ENCODE measurements around the gene MAP1LC3A. TPM values are rescaled to one million over a fixed set of nuclear protein-coding genes. Genes with fewer than 3 reads are reported as not detected.

MAP1LC3A gene
- total RNA-seq, 1 experiment from 2014 or later = 25.9 TPM

- H2AK5ac ChIP-seq (ENCODE audit: insufficient read length, low read length) = no peak overlapping the region
- H3K27ac ChIP-seq (ENCODE audit: insufficient read length, low read depth, low read length) = no peak overlapping the region
Measured at GRCh38 chr20:34557936-34558319, 590 bp upstream of the MAP1LC3A start.

More at GRCh38 chr20:34557936-34558319, 590 bp upstream of the MAP1LC3A start:
- Histone ChIP-seq H3K4me1 (ENCODE audit: insufficient read depth, low read length) (no peaks in the 10 kb centered on the region), H3K79me1 (ENCODE audit: insufficient read depth, low read depth, low read length, poor library complexity, severe bottlenecking) (no peaks in the 10 kb centered on the region), H3K23me2 (ENCODE audit: insufficient read length, low read depth, low read length, poor library complexity, severe bottlenecking) (peaks cover 4% of the 10 kb centered on the region), H2BK20ac (ENCODE audit: low read depth, low read length, poor library complexity, severe bottlenecking) (no peak overlapping the region), H2BK5ac (ENCODE audit: insufficient read length, low read length) (no peak overlapping the region), H4K8ac (replicated peaks; ENCODE audit: insufficient read length, low read depth, low read length) (no peak overlapping the region), H3K9me3 (ENCODE audit: control insufficient read depth, low read depth, low read length) (no peaks in the 10 kb centered on the region), H3K79me2 (ENCODE audit: insufficient read depth, low read length) (no peaks in the 10 kb centered on the region), H2BK15ac (ENCODE audit: low read depth, low read length) (no peak overlapping the region), H3T11ph (ENCODE audit: low read length) (no peak overlapping the region), H3K9ac (ENCODE audit: extremely low read depth, insufficient read length, low read length) (peak overlapping the region; percentile 27), H3K4ac (ENCODE audit: low read depth, low read length) (no peak overlapping the region), H4K20me1 (ENCODE audit: control insufficient read depth, insufficient read depth, insufficient read length) (no peaks in the 10 kb centered on the region), H3K27me3 (ENCODE audit: insufficient read depth, low read length) (no peaks in the 10 kb centered on the region), H4K91ac (ENCODE audit: insufficient read length, low read depth, low read length) (no peak overlapping the region), H3K4me2 (ENCODE audit: insufficient read depth, insufficient read length, low read length) (peak overlapping the region; percentile 64), H4K5ac (ENCODE audit: insufficient read length, low read depth, low read length) (no peak overlapping the region), H3K14ac (ENCODE audit: insufficient read depth, low read length) (peak overlapping the region; percentile 79; the same call in 1 of the 2 replicates), H3K23ac (ENCODE audit: insufficient read length, low read depth, low read length) (no peak overlapping the region), H2AFZ (ENCODE audit: low read length) (peak overlapping the region; percentile 10), H3K56ac (ENCODE audit: insufficient read length, low read depth, low read length) (no peak overlapping the region), H3K18ac (ENCODE audit: insufficient read length, low read depth, low read length) (peak overlapping the region; percentile 90), H2BK12ac (ENCODE audit: insufficient read length, low read depth, low read length) (no peak overlapping the region), H2BK120ac (ENCODE audit: low read depth, low read length, poor library complexity, severe bottlenecking) (no peak overlapping the region)
- no peak for DNase-seq
- TF ChIP-seq CTCF (conservative IDR thresholded peaks at IDR 0.05) = no peak
- Mint-ChIP-seq H3K27me3 (ENCODE audit: low read depth) (peaks cover 5% of the 10 kb centered on the region), H3K9me3 (no peaks in the 10 kb centered on the region), H3K36me3 (ENCODE audit: insufficient read depth in 1 of 3, low read depth in 3 of 3) (no peaks in the 10 kb centered on the region), H3K4me3 (peak overlapping the region; percentile 66 to 77), H3K27ac (peak overlapping the region in 2 of 3 experiments; percentile 18 to 85; a peak in 3 of 7 replicates), H3K4me1 (peaks cover 7 to 9% of the 10 kb centered on the region in 2 experiments)
- no CpG with 5 or more reads among the region's 11 CpGs for WGBS (ENCODE audit: extremely low coverage, insufficient read length, low lambda C conversion rate)
